Natural killer cell treated with Interleukin-12 subunit alpha and Interleukin-12 subunit beta and Interleukin-15 and Interleukin-18, amount 100 ng/mL, for 72 hours (primary cell): ENCODE measurements around the gene PCID2. TPM values are rescaled to one million over a fixed set of nuclear protein-coding genes. Genes with fewer than 3 reads are reported as not detected.
"Not testable (repeated sequence)": the region's sequence is repeated elsewhere in the genome, so short reads cannot be mapped to it uniquely, and the experiment has no call there.

Experiments used
- ATAC-seq, 2 donors: fragments of 150-1000 bp; cut with Tn5 transposase in 1 of 2; sonication (Bioruptor Pico), chemical (Tn5 transposase) in 1 of 2; 2 replicates each; pipeline ENCODE4 v1.10.0; 2021
- DNase-seq: peaks from one replicate; pipeline ENCODE4 v3.0.0; 2022; ENCODE audit warnings: low spot score
- H3K27ac Mint-ChIP-seq, 2 donors: 1 replicate in 1 of 2; 2 replicates in 1 of 2; pipeline ENCODE4 v1.8.0; 2022; ENCODE audit warnings: mixed read lengths in 2 of 2, mild to moderate bottlenecking in 1 of 2, moderate library complexity in 1 of 2
- H3K27me3 Mint-ChIP-seq, 2 donors: 1 replicate in 1 of 2; 2 replicates in 1 of 2; pipeline ENCODE4 v1.8.0; 2022; ENCODE audit warnings: mixed read lengths in 2 of 2
- H3K36me3 Mint-ChIP-seq: one replicate; pipeline ENCODE4 v1.8.0; 2022; ENCODE audit warnings: mixed read lengths
- H3K4me1 Mint-ChIP-seq, 2 donors: 1 replicate in 1 of 2; 2 replicates in 1 of 2; pipeline ENCODE4 v1.8.0; 2022; ENCODE audit warnings: low read depth in 2 of 2, mixed read lengths in 2 of 2, mild to moderate bottlenecking in 1 of 2
- H3K4me3 Mint-ChIP-seq: one replicate; pipeline ENCODE4 v1.8.0; 2022; ENCODE audit warnings: mixed read lengths
- H3K9me3 Mint-ChIP-seq: 2 replicates; pipeline ENCODE4 v1.8.0; 2022; ENCODE audit warnings: mixed read lengths
- total RNA-seq, 2 donors: library from RNA; stranded (reverse); gene quantifications; one replicate each; pipeline ENCODE4 v1.2.3, GENCODE V29; 2022

PCID2 gene
- total RNA-seq = 10 to 100 TPM; 29.4 to 68.3 TPM

GRCh38 chr13:113208421-113209335 is at the start of gene PCID2:
PCID2 (minus strand) TSS chr13:113208669; CDS start chr13:113208634, 35 bp downstream.
- H3K4me1 Mint-ChIP-seq = peaks cover 44 to 50% of the 10 kb centered on the region in 2 donors

DNA sequence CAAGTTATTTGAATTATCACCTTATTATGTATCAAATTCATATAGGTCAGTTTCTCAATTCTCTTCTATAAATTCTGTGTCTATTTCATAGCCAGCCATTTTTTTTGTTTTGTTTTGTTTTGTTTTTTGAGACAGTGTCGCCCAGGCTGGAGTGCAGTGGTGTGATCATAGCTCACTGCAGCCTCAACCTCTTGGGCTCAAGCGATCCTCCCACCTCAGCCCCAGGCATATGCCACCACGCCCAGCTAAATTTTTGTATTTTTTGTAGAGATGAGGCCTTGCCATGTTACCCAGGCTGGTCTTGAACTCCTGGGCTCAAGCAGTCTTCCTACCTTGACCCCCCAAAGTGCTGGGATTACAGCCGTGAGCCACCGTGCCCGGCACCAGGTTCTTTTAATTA is 49.4 kb upstream of the PCID2 start:
- H3K4me1 Mint-ChIP-seq, DNase-seq, ATAC-seq, H3K9me3 Mint-ChIP-seq, H3K27me3 Mint-ChIP-seq, H3K27ac Mint-ChIP-seq, H3K36me3 Mint-ChIP-seq, H3K4me3 Mint-ChIP-seq: not testable (repeated sequence)

More at GRCh38 chr13:113208421-113209335, at the start of gene PCID2:
- ATAC-seq (peak; percentile 89 to 91), DNase-seq (peak; percentile 91)
- Mint-ChIP-seq H3K27ac (peak within 1 kb of the TSS; percentile 69 to 85), H3K36me3 (peaks cover 5% of the 10 kb centered on the region), H3K4me3 (peak within 1 kb of the TSS; percentile 93), H3K27me3 (no peaks in the 10 kb centered on the region), H3K9me3 (no peaks in the 10 kb centered on the region)

GRCh38 chr13:113252516-113253095 is 44.1 kb upstream of the PCID2 start:
- Mint-ChIP-seq H3K4me3 (no peak overlapping the region), H3K27ac (no peak overlapping the region), H3K4me1 (peaks cover 0 to 5% of the 10 kb centered on the region in 2 donors), H3K9me3 (no peaks in the 10 kb centered on the region), H3K27me3 (no peaks in the 10 kb centered on the region), H3K36me3 (peaks cover 31% of the 10 kb centered on the region)
- ATAC-seq = no peak
- DNase-seq = no peak

GRCh38 chr13:113245849-113246796 is 37.7 kb upstream of the PCID2 start:
- H3K4me3 Mint-ChIP-seq = no peak overlapping the region
- DNase-seq = no peak
- ATAC-seq = no peak
- peaks cover 0 to 3% of the 10 kb centered on the region in 2 donors for H3K4me1 Mint-ChIP-seq
- peaks cover 44% of the 10 kb centered on the region for H3K36me3 Mint-ChIP-seq
- peak overlapping the region in 1 of 2 donors; percentile 35 for H3K27ac Mint-ChIP-seq
- no peaks in the 10 kb centered on the region for H3K27me3 Mint-ChIP-seq
- H3K9me3 Mint-ChIP-seq = no peaks in the 10 kb centered on the region

- H3K27ac Mint-ChIP-seq = no peak overlapping the region
- no peak overlapping the region for H3K4me3 Mint-ChIP-seq
- H3K27me3 Mint-ChIP-seq = no peaks in the 10 kb centered on the region
- DNase-seq (no peak), ATAC-seq (no peak)
- H3K36me3 Mint-ChIP-seq = peaks cover 32% of the 10 kb centered on the region
- no peaks in the 10 kb centered on the region for H3K4me1 Mint-ChIP-seq
- H3K9me3 Mint-ChIP-seq = no peaks in the 10 kb centered on the region
Measured at GRCh38 chr13:113243847-113244246, 35.4 kb upstream of the PCID2 start.

- peaks cover 30% of the 10 kb centered on the region for H3K36me3 Mint-ChIP-seq
- ATAC-seq, DNase-seq, H3K27ac Mint-ChIP-seq, H3K4me3 Mint-ChIP-seq, H3K27me3 Mint-ChIP-seq, H3K9me3 Mint-ChIP-seq, H3K4me1 Mint-ChIP-seq: not testable (repeated sequence)
Measured at GRCh38 chr13:113241623-113242022, 33.2 kb upstream of the PCID2 start.

GRCh38 chr13:113239986-113240385 is 31.5 kb upstream of the PCID2 start:
- no peak overlapping the region for H3K4me3 Mint-ChIP-seq
- DNase-seq (no peak), ATAC-seq (no peak)
- peaks cover 32% of the 10 kb centered on the region for H3K36me3 Mint-ChIP-seq
- H3K9me3 Mint-ChIP-seq = no peaks in the 10 kb centered on the region
- H3K27me3 Mint-ChIP-seq = no peaks in the 10 kb centered on the region
- H3K4me1 Mint-ChIP-seq = peaks cover 0 to 6% of the 10 kb centered on the region in 2 donors
- no peak overlapping the region for H3K27ac Mint-ChIP-seq

- Mint-ChIP-seq H3K9me3 (no peaks in the 10 kb centered on the region), H3K27me3 (no peaks in the 10 kb centered on the region), H3K4me3 (no peak overlapping the region), H3K27ac (no peak overlapping the region), H3K36me3 (peaks cover 28% of the 10 kb centered on the region), H3K4me1 (peaks cover 0 to 6% of the 10 kb centered on the region in 2 donors)
- ATAC-seq (peak in 1 of 2 donors; percentile 17), DNase-seq (no peak)
Measured at GRCh38 chr13:113239357-113239756, 30.9 kb upstream of the PCID2 start.

- H3K9me3 Mint-ChIP-seq = no peaks in the 10 kb centered on the region
- DNase-seq (no peak), ATAC-seq (no peak)
- H3K27ac Mint-ChIP-seq = no peak overlapping the region
- H3K27me3 Mint-ChIP-seq = no peaks in the 10 kb centered on the region
- peaks cover 0 to 6% of the 10 kb centered on the region in 2 donors for H3K4me1 Mint-ChIP-seq
- H3K36me3 Mint-ChIP-seq = peaks cover 29% of the 10 kb centered on the region
- H3K4me3 Mint-ChIP-seq = no peak overlapping the region
Measured at GRCh38 chr13:113238536-113238935, 30.1 kb upstream of the PCID2 start.

GRCh38 chr13:113233101-113233500 is 24.6 kb upstream of the PCID2 start:
- Mint-ChIP-seq H3K27me3 (no peaks in the 10 kb centered on the region), H3K27ac (no peak overlapping the region), H3K4me3 (no peak overlapping the region), H3K4me1 (peaks cover under 1 to 6% of the 10 kb centered on the region in 2 donors), H3K36me3 (peaks cover 28% of the 10 kb centered on the region), H3K9me3 (no peaks in the 10 kb centered on the region)
- ATAC-seq (no peak), DNase-seq (no peak)

DNA sequence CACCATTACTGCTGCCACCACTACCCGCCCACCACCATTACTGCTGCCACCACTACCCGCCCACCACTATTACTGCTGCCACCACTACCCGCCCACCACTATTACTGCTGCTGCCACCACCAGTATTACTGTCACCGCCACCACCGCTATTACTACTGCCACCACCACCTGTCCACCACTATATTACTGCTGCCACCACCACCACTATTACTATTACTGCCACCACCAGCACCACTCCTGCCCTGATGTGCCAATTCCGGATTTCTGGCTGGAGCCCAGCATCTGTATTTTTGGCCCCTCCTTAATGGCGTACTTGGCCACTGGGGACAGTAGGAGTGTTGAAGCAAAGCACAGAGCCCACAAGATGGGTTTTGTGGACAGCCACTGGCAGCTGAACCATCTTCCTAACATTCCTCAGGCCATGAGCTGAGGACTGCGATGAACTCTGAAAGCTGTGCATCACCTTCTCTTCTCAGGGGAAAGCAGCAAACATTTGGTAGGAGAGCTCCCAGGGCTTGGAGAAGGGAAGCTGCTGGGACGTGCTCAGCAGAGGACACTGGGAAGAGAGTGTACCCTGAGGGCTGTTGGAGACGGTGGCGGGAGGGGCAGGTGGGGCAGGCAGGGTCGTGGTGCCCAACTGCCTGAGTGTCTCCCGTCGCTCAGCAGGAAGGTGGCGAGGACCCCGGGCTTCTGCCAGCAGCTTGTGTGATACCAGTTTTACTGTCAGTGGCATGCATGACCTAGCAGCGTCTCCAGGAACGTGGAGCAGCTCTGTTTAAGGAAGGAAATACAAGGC is 23.9 kb upstream of the PCID2 start:
- H3K27me3 Mint-ChIP-seq = no peaks in the 10 kb centered on the region
- no peak overlapping the region for H3K27ac Mint-ChIP-seq
- peaks cover 3 to 6% of the 10 kb centered on the region in 2 donors for H3K4me1 Mint-ChIP-seq
- H3K9me3 Mint-ChIP-seq = no peaks in the 10 kb centered on the region
- DNase-seq (no peak), ATAC-seq (no peak)
- H3K4me3 Mint-ChIP-seq = no peak overlapping the region
- peaks cover 28% of the 10 kb centered on the region for H3K36me3 Mint-ChIP-seq

- no peaks in the 10 kb centered on the region for H3K9me3 Mint-ChIP-seq
- DNase-seq (no peak), ATAC-seq (no peak)
- H3K36me3 Mint-ChIP-seq = peaks cover 28% of the 10 kb centered on the region
- peaks cover 5 to 6% of the 10 kb centered on the region in 2 donors for H3K4me1 Mint-ChIP-seq
- no peaks in the 10 kb centered on the region for H3K27me3 Mint-ChIP-seq
- no peak overlapping the region for H3K27ac Mint-ChIP-seq
- no peak overlapping the region for H3K4me3 Mint-ChIP-seq
Measured at GRCh38 chr13:113231306-113232207, 23.1 kb upstream of the PCID2 start.
